ENCODE results near the gene CLPX.
A peak's percentile ranks its signal among the peaks of the same experiment; 100 is the strongest.

The CLPX gene

GRCh38 chr15:65212097-65212496 lies 27.0 kb upstream of the CLPX start:
- H3K27ac ChIP-seq, result no peak overlapping the region
- no peak for TF ChIP-seq ZFX (IDR thresholded peaks at IDR 0.05; ENCODE audit: borderline replicate concordance)
- peak; percentile 73 for TF ChIP-seq CTCF (IDR thresholded peaks at IDR 0.05)

- no peak overlapping the region for H3K27ac ChIP-seq
- no peak for TF ChIP-seq ZFX (IDR thresholded peaks at IDR 0.05; ENCODE audit: borderline replicate concordance)
- no peak for TF ChIP-seq CTCF (IDR thresholded peaks at IDR 0.05)
Measured at GRCh38 chr15:65211482-65211982, 26.4 kb upstream of the CLPX start.

- no peak within 1 kb of the TSS for H3K27ac ChIP-seq
- TF ChIP-seq ZFX (IDR thresholded peaks at IDR 0.05; ENCODE audit: borderline replicate concordance) (no peak), CTCF (IDR thresholded peaks at IDR 0.05) (no peak)
Measured at GRCh38 chr15:65210770-65211481, 25.8 kb upstream of the CLPX start, which contains the start of gene CILP. TSS of gene CILP (minus strand) at chr15:65211473. CDS start at chr15:65209755, 1,718 bp downstream.

- no peak overlapping the region for H3K27ac ChIP-seq
- TF ChIP-seq CTCF (IDR thresholded peaks at IDR 0.05) (no peak), ZFX (IDR thresholded peaks at IDR 0.05; ENCODE audit: borderline replicate concordance) (no peak)
Measured at GRCh38 chr15:65209701-65210643, 24.8 kb upstream of the CLPX start.

GRCh38 chr15:65208647-65209046 lies 23.5 kb upstream of the CLPX start:
- TF ChIP-seq ZFX (IDR thresholded peaks at IDR 0.05; ENCODE audit: borderline replicate concordance) (no peak), CTCF (IDR thresholded peaks at IDR 0.05) (no peak)

GRCh38 chr15:65207280-65207840 lies 22.2 kb upstream of the CLPX start:
- no peak for TF ChIP-seq CTCF (IDR thresholded peaks at IDR 0.05)
- no peak for TF ChIP-seq ZFX (IDR thresholded peaks at IDR 0.05; ENCODE audit: borderline replicate concordance)
- no peak overlapping the region for H3K27ac ChIP-seq

More at GRCh38 chr15:65208647-65209046, 23.5 kb upstream of the CLPX start:
- no peak overlapping the region for H3K27ac ChIP-seq
